Duodenal mucosa (tissue), 2 donors: ENCODE measurements around the gene TBC1D23.
"Not testable (repeated sequence)": the region's sequence is repeated elsewhere in the genome, so short reads cannot be mapped to it uniquely, and the experiment has no call there.

Source experiments
- H3K27ac ChIP-seq: one replicate; pipeline ENCODE4 v1.7.0; 2013; ENCODE audit warnings: low read depth, low read length
- H3K27me3 ChIP-seq, 2 donors: one replicate each; pipeline ENCODE4 v1.7.0; 2013; ENCODE audit warnings: low read length in 2 of 2, control low read depth in 1 of 2; ENCODE audit not compliant: insufficient read depth in 2 of 2, control insufficient read depth in 1 of 2
- H3K36me3 ChIP-seq, 2 donors: one replicate each; pipeline ENCODE4 v1.7.0; 2013; ENCODE audit warnings: low read length in 2 of 2, control low read depth in 1 of 2; ENCODE audit not compliant: insufficient read depth in 2 of 2, control insufficient read depth in 1 of 2
- H3K4me1 ChIP-seq, 2 donors: one replicate each; pipeline ENCODE4 v1.7.0; 2013; ENCODE audit warnings: low read length in 2 of 2, control low read depth in 1 of 2; ENCODE audit not compliant: insufficient read depth in 2 of 2, control insufficient read depth in 1 of 2
- H3K4me3 ChIP-seq, 2 donors: one replicate each; pipeline ENCODE4 v1.7.0; 2013; ENCODE audit warnings: low read length in 2 of 2, low read depth in 1 of 2
- H3K9ac ChIP-seq, 2 donors: one replicate each; pipeline ENCODE4 v1.7.0; 2013; ENCODE audit warnings: low read length in 2 of 2, low read depth in 1 of 2
- H3K9me3 ChIP-seq, 2 donors: one replicate each; pipeline ENCODE4 v1.7.0; 2013; ENCODE audit warnings: low read length in 2 of 2, control low read depth in 1 of 2; ENCODE audit not compliant: control insufficient read depth in 1 of 2

TBC1D23 gene

DNA sequence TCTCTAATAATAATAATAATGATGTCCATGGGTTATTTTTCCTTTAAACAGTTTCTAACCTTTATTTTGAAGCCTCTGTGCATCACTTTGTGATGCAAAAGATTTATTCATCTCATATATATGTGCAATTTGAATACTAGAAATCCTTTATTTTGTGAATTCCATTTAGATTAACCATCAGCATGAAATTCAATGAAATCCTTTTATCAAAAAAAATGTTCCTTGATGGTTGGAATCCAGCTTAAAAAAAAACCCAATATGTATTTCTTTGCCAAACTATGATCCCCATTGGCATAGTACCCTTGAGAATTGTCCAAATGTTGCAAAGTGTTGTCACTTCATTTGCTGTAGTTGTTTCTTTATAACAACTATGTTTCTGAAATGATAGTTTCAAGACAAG is 7.4 kb downstream of the TBC1D23 start:
- H3K27me3 ChIP-seq: no peaks in the 10 kb centered on the region
- H3K4me1 ChIP-seq: peaks cover 10 to 14% of the 10 kb centered on the region in 2 donors
- no peak overlapping the region for H3K27ac ChIP-seq
- H3K9me3 ChIP-seq: no peaks in the 10 kb centered on the region
- H3K36me3 ChIP-seq: no peaks in the 10 kb centered on the region
- no peak overlapping the region for H3K4me3 ChIP-seq
- no peak overlapping the region for H3K9ac ChIP-seq

GRCh38 chr3:100269001-100269400 is 8.2 kb downstream of the TBC1D23 start:
- H3K4me1 ChIP-seq: peaks cover 9 to 10% of the 10 kb centered on the region in 2 donors
- H3K27ac ChIP-seq: no peak overlapping the region
- no peak overlapping the region for H3K4me3 ChIP-seq
- H3K9ac ChIP-seq: no peak overlapping the region
- H3K36me3 ChIP-seq: no peaks in the 10 kb centered on the region
- no peaks in the 10 kb centered on the region for H3K9me3 ChIP-seq
- H3K27me3 ChIP-seq: no peaks in the 10 kb centered on the region

- H3K27ac ChIP-seq: no peak overlapping the region
- H3K9ac ChIP-seq: no peak overlapping the region
- no peak overlapping the region for H3K4me3 ChIP-seq
- H3K9me3 ChIP-seq: no peaks in the 10 kb centered on the region
- H3K4me1 ChIP-seq: peaks cover 6 to 7% of the 10 kb centered on the region in 2 donors
- no peaks in the 10 kb centered on the region for H3K27me3 ChIP-seq
- H3K36me3 ChIP-seq: no peaks in the 10 kb centered on the region
Measured at GRCh38 chr3:100269410-100270214, 8.8 kb downstream of the TBC1D23 start.

DNA sequence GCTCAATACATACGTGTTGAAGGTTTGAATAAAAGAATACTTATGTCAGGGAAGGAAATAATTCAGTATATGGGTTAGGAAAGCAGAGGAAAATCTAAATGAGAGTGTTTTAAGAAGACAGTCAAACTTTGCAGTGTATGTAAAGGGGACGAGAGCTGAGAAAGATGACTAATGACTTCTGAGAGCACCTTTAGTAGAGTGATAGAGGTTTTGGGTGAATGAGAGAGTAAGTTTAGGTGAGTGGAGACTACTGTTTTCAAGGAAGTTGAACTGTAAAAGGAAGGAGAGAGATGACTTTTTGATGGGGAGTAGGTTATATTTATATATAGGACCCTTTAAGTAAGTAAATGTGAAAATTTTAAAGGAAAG is 9.4 kb downstream of the TBC1D23 start:
- no peak overlapping the region for H3K27ac ChIP-seq
- no peaks in the 10 kb centered on the region for H3K9me3 ChIP-seq
- H3K27me3 ChIP-seq: no peaks in the 10 kb centered on the region
- no peaks in the 10 kb centered on the region for H3K36me3 ChIP-seq
- H3K4me1 ChIP-seq: peaks cover under 1 to 4% of the 10 kb centered on the region in 2 donors
- H3K9ac ChIP-seq: no peak overlapping the region
- no peak overlapping the region for H3K4me3 ChIP-seq

- peaks cover 0 to 4% of the 10 kb centered on the region in 2 donors for H3K4me1 ChIP-seq
- no peak overlapping the region for H3K4me3 ChIP-seq
- no peak overlapping the region for H3K9ac ChIP-seq
- H3K9me3 ChIP-seq: no peaks in the 10 kb centered on the region
- no peaks in the 10 kb centered on the region for H3K36me3 ChIP-seq
- H3K27ac ChIP-seq: no peak overlapping the region
- no peaks in the 10 kb centered on the region for H3K27me3 ChIP-seq
Measured at GRCh38 chr3:100271522-100271921, 10.7 kb downstream of the TBC1D23 start.

DNA sequence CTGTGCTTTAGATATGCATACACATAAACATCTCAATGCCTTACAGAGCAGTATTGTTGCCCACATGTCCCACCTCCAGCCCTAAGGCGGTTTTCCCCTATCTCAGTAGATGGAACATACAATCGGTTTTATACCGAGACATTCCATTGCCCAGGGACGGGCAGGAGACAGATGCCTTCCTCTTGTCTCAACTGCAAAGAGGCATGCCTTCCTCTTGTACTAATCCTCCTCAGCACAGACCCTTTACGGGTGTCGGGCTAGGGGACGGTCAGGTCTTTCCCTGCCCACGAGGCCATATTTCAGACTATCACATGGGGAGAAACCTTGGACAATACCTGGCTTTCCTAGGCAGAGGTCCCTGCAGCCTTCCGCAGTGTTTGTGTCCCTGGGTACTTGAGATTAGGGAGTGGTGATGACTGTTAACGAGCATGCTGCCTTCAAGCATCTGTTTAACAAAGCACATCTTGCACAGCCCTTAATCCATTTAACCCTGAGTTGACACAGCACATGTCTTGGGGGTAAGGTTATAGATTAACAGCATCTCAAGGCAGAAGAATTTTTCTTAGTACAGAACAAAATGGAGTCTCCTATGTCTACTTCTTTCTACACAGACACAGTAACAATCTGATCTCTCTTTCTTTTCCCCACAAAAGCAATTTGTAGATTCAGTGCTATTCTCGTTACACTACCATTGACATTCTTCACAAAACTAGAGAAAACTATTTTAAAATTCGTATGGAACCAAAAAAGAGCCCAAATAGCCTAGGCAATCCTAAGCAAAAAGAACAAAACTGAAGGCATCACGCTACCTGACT is 12.2 kb downstream of the TBC1D23 start:
- not testable (repeated sequence) for H3K36me3 ChIP-seq, H3K9me3 ChIP-seq, H3K4me3 ChIP-seq, H3K27me3 ChIP-seq, H3K27ac ChIP-seq, H3K9ac ChIP-seq
- H3K4me1 ChIP-seq: peaks cover 0 to 12% of the 10 kb centered on the region in 2 donors

DNA sequence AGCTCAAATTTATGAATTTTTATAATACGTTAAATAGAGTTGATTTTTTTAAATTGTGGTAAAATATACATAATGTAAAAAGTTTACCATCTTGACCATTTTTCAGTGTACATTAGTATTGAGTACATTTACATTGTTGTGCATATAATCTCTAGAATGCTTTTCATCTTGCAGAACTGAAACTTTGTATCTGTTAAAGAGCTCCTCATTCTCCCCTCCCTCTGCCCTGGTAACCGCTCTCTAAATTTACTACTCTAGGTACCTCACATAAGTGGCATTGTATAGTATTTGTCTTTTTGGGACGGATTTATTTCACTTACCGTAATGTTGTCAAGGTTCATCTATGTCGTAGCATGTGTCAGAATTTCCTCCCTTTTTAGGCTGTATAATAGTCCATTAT is 13.6 kb downstream of the TBC1D23 start:
- no peak overlapping the region for H3K4me3 ChIP-seq
- H3K36me3 ChIP-seq: no peaks in the 10 kb centered on the region
- no peak overlapping the region for H3K27ac ChIP-seq
- peaks cover 0 to 12% of the 10 kb centered on the region in 2 donors for H3K4me1 ChIP-seq
- H3K9ac ChIP-seq: no peak overlapping the region
- no peaks in the 10 kb centered on the region for H3K9me3 ChIP-seq
- no peaks in the 10 kb centered on the region for H3K27me3 ChIP-seq

GRCh38 chr3:100277255-100277800 is 16.5 kb downstream of the TBC1D23 start:
- Histone ChIP-seq H3K9ac (no peak overlapping the region), H3K36me3 (peaks cover 5 to 10% of the 10 kb centered on the region in 2 donors), H3K4me3 (no peak overlapping the region), H3K9me3 (no peaks in the 10 kb centered on the region), H3K27me3 (no peaks in the 10 kb centered on the region), H3K27ac (no peak overlapping the region), H3K4me1 (peaks cover 0 to 8% of the 10 kb centered on the region in 2 donors)

- Histone ChIP-seq H3K27ac (no peak overlapping the region), H3K9ac (no peak overlapping the region)
Measured at GRCh38 chr3:100278910-100279309, 18.1 kb downstream of the TBC1D23 start.

GRCh38 chr3:100288288-100288894 is 27.6 kb downstream of the TBC1D23 start:
- H3K9me3 ChIP-seq: no peaks in the 10 kb centered on the region
- no peaks in the 10 kb centered on the region for H3K4me1 ChIP-seq
- H3K4me3 ChIP-seq: no peak overlapping the region
- H3K27ac ChIP-seq: no peak overlapping the region
- H3K9ac ChIP-seq: no peak overlapping the region
- H3K27me3 ChIP-seq: no peaks in the 10 kb centered on the region
- peaks cover 8 to 69% of the 10 kb centered on the region in 2 donors for H3K36me3 ChIP-seq

More at GRCh38 chr3:100278910-100279309, 18.1 kb downstream of the TBC1D23 start:
- Histone ChIP-seq H3K27me3 (no peaks in the 10 kb centered on the region), H3K36me3 (peaks cover 5 to 19% of the 10 kb centered on the region in 2 donors), H3K4me3 (no peak overlapping the region), H3K9me3 (no peaks in the 10 kb centered on the region), H3K4me1 (peaks cover 0 to 8% of the 10 kb centered on the region in 2 donors)
